HUES64 (cell line): ENCODE results near the gene FHDC1.

Source experiments
- H3K27ac ChIP-seq: 2 replicates; pipeline ENCODE4 v1.7.0; 2013; ENCODE audit warnings: low read depth, low read length, inconsistent platforms
- H3K27me3 ChIP-seq: 2 replicates; pipeline ENCODE4 v1.6.1; 2013; ENCODE audit warnings: mild to moderate bottlenecking, low read length; ENCODE audit not compliant: insufficient read depth
- H3K36me3 ChIP-seq: 2 replicates; pipeline ENCODE4 v1.6.1; 2013; ENCODE audit warnings: mild to moderate bottlenecking, low read length; ENCODE audit not compliant: insufficient read depth
- H3K4me1 ChIP-seq: 2 replicates; pipeline ENCODE4 v1.6.1; 2013; ENCODE audit warnings: mild to moderate bottlenecking, low read length, moderate library complexity; ENCODE audit not compliant: insufficient read depth
- H3K4me3 ChIP-seq: 2 replicates; pipeline ENCODE4 v1.5.1; 2013; ENCODE audit warnings: mild to moderate bottlenecking, low read length, moderate library complexity
- H3K9ac ChIP-seq: 2 replicates; pipeline ENCODE4 v1.6.1; 2013; ENCODE audit warnings: mild to moderate bottlenecking, low read depth, low read length
- H3K9me3 ChIP-seq: 2 replicates; pipeline ENCODE4 v1.6.1; 2013; ENCODE audit warnings: low read depth, low read length; ENCODE audit not compliant: insufficient read depth
- WGBS: fragments of 150-250, 120-280 bp; methylation state at CpG from one replicate; pipeline ENCODE4 v1.1.7; 2013; ENCODE audit warnings: missing lambda C conversion rate; 5-methylcytosine and 5-hydroxymethylcytosine counted together

FHDC1 gene

DNA sequence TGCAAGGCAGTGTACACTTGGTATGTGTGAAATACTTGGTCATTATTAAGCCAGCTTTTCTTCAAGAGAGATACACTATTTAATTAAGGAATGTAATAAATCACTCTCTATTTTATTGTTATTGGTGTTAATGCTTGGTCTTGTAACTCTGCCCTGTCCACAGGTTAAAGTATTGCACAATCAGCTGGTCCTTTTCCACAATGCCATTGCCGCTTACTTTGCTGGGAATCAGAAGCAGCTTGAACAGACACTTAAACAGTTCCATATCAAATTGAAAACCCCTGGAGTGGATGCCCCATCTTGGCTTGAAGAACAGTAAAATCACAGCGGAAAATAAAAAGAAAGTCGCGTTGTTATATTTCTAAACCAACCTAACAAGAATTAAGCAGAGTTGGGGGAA, 26.2 kb upstream of the FHDC1 start:
- Histone ChIP-seq H3K9ac (no peak overlapping the region), H3K9me3 (no peaks in the 10 kb centered on the region), H3K4me3 (no peak overlapping the region), H3K4me1 (no peaks in the 10 kb centered on the region), H3K27me3 (no peaks in the 10 kb centered on the region), H3K27ac (no peak overlapping the region), H3K36me3 (peaks cover 10% of the 10 kb centered on the region; the same call in 1 of the 2 replicates)
- WGBS, result 98% methylated on average over 2 of the region's 4 CpGs

DNA sequence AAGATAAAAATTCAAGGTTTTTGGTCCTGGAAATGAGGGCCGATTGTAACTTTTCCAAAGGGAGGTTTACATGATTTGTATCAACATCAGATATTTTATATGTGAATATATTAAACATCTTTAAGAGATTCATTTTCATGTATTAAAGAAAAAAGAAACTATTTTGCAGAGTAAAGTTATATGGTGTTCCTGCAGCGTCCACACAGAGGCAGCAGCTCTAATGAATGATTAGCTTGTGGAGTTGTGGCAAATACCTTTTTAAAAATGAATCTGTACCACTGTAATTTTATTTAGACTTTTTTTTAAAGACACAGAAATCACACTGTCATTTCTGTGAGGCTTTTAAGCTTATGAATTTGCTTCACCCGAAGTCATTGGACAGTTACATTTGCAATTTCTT, 25.6 kb upstream of the FHDC1 start:
- no peaks in the 10 kb centered on the region for H3K27me3 ChIP-seq
- no peaks in the 10 kb centered on the region for H3K4me1 ChIP-seq
- no peak overlapping the region for H3K4me3 ChIP-seq
- H3K27ac ChIP-seq, result no peak overlapping the region
- H3K9me3 ChIP-seq, result no peaks in the 10 kb centered on the region
- no peak overlapping the region for H3K9ac ChIP-seq
- WGBS, result 73% methylated on average over 3 of the region's 3 CpGs
- H3K36me3 ChIP-seq, result peaks cover 10% of the 10 kb centered on the region; the same call in 1 of the 2 replicates

DNA sequence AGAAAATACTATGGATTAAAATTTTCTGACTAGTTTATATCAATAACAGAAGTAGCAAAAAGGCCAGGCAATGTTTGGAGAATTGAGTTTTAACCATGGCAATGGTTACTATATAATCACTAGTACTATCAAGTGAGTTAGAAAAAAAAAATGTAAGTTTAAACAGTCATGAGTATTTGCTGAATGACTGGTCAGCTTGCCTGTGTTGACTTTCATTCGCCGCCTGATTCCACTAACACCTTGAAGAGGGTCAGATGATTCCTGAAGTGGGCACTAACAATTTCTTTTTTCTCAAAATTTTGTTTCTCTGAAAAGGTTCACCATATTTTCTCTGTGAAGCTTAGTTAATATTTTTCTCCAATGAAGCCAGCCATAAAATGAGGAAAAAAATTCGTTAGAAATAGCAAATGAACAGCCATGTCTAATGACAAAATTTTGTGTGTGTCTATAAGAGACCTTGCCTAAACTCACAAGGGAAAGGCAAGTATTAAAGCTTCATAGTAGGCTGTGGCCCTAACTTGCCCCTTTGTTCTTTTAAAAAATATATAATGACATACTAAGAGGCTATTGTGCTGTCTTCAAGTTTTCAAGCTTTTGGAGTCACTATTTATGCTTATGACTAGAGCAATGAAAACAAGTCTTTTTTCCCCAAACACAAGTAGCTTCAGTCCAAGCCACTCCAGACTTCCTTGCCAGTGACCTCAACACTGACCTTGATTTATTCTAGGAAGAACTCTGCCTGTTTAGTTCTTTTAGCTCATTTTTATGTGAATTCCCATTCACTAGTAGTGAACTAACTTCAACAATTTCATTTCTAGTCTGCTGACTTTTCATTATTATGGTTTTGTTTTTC, 18.4 kb upstream of the FHDC1 start:
- Histone ChIP-seq H3K9ac (no peak overlapping the region), H3K9me3 (peaks cover 42% of the 10 kb centered on the region), H3K4me3 (no peak overlapping the region), H3K36me3 (peaks cover 15% of the 10 kb centered on the region), H3K27ac (no peak overlapping the region), H3K27me3 (no peaks in the 10 kb centered on the region), H3K4me1 (no peaks in the 10 kb centered on the region)
- WGBS, result 100% methylated on average over 3 of the region's 3 CpGs

DNA sequence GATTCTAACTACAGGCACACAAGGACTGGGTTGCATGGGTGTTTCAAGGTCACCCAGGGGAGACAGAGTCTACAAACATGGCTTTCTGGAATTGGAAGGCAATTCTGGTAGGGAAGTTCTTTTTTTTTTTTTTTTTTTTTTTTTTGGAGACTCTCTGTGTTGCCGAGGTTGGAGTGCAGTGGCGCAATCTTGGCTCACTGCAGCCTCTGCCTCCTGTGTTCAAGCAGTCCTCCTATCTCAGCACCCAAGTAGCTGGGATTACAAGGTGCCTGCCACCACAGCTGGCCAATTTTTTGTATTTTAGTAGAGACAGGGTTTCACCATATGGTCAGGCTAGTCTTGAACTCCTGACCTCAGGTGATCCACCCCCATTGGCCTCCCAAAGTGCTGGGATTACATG, 16.3 kb upstream of the FHDC1 start:
- 96% methylated on average over 2 of the region's 2 CpGs for WGBS
- H3K27ac ChIP-seq, result no peak overlapping the region
- no peaks in the 10 kb centered on the region for H3K27me3 ChIP-seq
- H3K36me3 ChIP-seq, result peaks cover 15% of the 10 kb centered on the region
- no peak overlapping the region for H3K9ac ChIP-seq
- H3K4me1 ChIP-seq, result no peaks in the 10 kb centered on the region
- peaks cover 42% of the 10 kb centered on the region for H3K9me3 ChIP-seq
- no peak overlapping the region for H3K4me3 ChIP-seq

DNA sequence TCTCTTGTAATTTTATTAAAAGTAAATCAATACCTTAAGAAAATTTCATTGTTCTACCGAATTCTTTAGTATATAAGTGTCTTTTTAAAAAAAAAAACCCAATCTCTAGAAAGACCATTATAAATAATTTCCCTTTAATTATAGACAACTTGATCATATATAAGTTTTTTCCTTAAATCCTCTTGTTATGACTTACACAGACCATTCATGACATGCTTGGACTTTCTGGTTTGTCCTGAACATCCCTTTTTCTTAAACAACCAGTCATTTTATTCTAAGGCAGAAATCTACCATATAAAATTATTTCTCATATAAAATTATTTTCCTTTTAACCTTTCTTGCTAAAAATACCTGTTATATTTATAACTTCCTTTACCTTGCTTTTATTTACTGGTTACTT, 15.4 kb upstream of the FHDC1 start:
- no CpG with 5 or more reads among the region's 1 CpG for WGBS

DNA sequence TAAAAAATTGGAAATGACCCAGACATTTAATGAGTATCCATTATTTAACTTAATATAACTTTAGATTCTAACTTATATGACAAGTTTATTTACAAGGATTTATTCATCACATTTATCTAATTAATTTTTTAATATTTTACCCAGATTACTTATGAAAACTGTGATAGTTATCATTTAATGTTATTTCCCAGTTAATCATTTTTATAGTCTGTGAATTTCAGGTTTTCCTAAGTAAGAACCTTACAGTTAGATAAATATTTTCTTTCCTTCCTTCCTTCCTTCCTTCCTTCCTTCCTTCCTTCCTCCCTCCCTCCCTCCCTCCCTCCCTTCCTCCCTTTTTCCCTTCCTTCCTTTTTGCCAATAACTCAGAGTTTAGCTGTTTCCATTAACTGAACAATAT, 14.8 kb upstream of the FHDC1 start:
- Histone ChIP-seq H3K9ac (no peak overlapping the region), H3K27me3 (no peaks in the 10 kb centered on the region), H3K4me1 (peaks cover 13% of the 10 kb centered on the region), H3K4me3 (no peak overlapping the region), H3K36me3 (peaks cover 15% of the 10 kb centered on the region), H3K27ac (no peak overlapping the region), H3K9me3 (peaks cover 42% of the 10 kb centered on the region)

More for the DNA sequence above, 15.4 kb upstream of the FHDC1 start:
- Histone ChIP-seq H3K36me3 (peaks cover 15% of the 10 kb centered on the region), H3K27me3 (no peaks in the 10 kb centered on the region), H3K4me1 (peaks cover 8% of the 10 kb centered on the region), H3K9ac (no peak overlapping the region), H3K9me3 (peaks cover 42% of the 10 kb centered on the region), H3K27ac (no peak overlapping the region), H3K4me3 (no peak overlapping the region)

DNA sequence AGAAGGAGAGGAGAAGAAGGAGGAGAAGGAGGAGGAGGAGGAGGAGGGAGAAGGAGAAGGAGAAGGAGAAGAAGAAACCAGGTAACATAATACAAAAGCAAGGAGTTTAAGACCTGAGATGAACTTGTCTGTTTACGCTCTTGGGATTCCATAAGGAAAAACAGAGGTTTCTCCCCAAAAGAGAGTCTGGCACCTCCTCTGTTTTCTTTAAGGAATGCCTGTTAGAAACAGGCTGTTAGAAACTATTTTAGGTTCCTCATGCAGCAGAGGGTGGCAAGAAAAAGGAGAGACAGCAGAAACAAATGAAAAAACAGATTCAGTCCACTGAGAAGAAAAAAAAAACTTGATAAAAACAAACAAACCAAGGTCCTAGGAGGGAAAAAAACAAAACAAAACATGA, 10.3 kb upstream of the FHDC1 start:
- H3K36me3 ChIP-seq, result no peaks in the 10 kb centered on the region
- H3K27ac ChIP-seq, result peak overlapping the region; percentile 64; the same call in 1 of the 2 replicates
- peaks cover 8% of the 10 kb centered on the region; the same call in 1 of the 2 replicates for H3K9me3 ChIP-seq
- WGBS, result 83% methylated on average over 1 of the region's 1 CpG
- H3K4me1 ChIP-seq, result peaks cover 49% of the 10 kb centered on the region
- 0 out of 2 replicates have a peak overlapping the region, but pooled peaks have one; percentile 32 for H3K9ac ChIP-seq
- H3K27me3 ChIP-seq, result no peaks in the 10 kb centered on the region
- no peak overlapping the region for H3K4me3 ChIP-seq

DNA sequence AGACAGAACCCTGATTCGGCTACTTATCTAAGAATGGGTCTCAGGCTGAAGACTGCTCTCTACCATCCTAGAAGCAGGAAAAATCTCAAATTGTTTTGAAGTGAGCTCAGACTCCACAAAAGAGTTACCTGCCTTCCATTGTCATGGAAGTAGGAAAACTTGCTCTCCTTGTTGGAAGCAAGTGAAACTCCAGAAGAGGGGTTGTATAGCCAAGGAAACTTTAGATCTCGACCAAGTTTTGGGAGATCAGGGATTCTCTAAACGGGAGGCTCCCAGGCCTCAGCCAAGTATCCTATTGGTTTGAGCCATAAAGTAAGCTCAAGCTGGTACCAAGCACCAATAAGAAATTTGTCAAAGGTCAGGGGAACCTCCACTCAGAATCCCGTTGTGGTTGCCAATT, 9.2 kb upstream of the FHDC1 start:
- Histone ChIP-seq H3K27ac (peak overlapping the region; percentile 80), H3K4me1 (peaks cover 56% of the 10 kb centered on the region), H3K9me3 (no peaks in the 10 kb centered on the region), H3K36me3 (no peaks in the 10 kb centered on the region), H3K27me3 (no peaks in the 10 kb centered on the region), H3K9ac (0 out of 2 replicates have a peak overlapping the region, but pooled peaks have one; percentile 32), H3K4me3 (no peak overlapping the region)
- WGBS, result 75% methylated on average over 4 of the region's 4 CpGs

DNA sequence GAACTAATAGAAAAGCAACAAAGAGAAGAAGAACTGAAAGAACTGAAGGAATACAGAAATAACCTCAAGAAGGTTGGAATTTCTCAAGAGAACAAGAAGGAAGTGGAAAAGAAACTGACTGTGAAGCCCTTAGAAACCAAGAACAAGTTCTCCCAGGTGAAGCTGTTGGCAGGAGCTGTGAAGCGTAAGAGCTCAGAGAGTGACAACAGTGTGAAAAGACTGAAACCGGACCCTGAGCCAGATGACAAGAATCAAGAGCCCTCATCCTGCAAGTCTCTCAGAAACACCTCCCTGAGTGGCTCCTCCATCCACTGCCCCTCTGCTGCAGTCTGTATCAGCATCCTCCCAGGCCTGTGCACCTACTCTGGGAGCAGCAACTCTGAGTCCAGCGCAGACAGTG, 8.4 kb upstream of the FHDC1 start:
- H3K9ac ChIP-seq, result no peak overlapping the region
- no peaks in the 10 kb centered on the region for H3K27me3 ChIP-seq
- H3K4me3 ChIP-seq, result no peak overlapping the region
- WGBS, result 98% methylated on average over 3 of the region's 3 CpGs
- peaks cover 56% of the 10 kb centered on the region for H3K4me1 ChIP-seq
- H3K36me3 ChIP-seq, result no peaks in the 10 kb centered on the region
- no peaks in the 10 kb centered on the region for H3K9me3 ChIP-seq
- no peak overlapping the region for H3K27ac ChIP-seq

DNA sequence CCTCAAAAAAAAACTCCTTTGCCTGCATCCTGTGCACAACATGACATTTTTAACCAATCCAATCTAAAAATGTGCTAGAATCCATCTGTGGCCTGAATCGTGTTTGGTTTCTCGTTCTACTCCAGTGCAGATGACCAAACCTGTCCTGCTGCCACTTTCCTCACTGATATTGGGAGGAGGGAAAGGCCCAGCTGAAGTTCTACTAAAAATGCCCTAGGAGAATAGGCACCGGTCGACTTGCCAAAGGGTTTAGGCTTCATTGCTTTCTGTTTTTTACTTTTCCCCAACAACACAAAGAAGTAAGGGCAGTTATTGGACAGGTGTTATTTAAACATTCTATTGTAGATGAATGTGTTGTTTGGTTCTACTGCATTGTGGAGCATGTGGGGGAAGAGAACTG, 7.8 kb upstream of the FHDC1 start:
- Histone ChIP-seq H3K36me3 (no peaks in the 10 kb centered on the region), H3K27me3 (no peaks in the 10 kb centered on the region), H3K9ac (no peak overlapping the region), H3K4me3 (no peak overlapping the region), H3K9me3 (no peaks in the 10 kb centered on the region), H3K27ac (no peak overlapping the region), H3K4me1 (peaks cover 56% of the 10 kb centered on the region)
- 91% methylated on average over 2 of the region's 4 CpGs for WGBS

DNA sequence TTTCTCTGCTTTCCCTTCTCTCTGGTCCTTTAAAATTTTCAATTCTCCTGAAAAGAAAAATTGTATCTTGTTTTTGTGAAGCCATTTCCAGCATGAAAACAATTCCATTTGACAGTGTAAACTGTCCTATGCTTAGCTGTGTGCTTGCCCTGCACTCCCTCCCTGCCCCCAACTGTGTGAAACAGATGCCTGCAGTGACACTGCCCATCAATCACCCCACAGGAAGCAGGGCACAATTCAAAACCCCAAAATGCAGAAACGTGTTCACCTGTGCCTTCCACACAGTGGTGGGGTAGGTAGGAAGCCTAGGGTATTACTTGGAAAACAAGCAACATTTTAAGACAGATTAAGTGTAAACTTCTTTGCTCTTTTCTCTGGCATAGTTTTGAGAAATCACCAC, 6.2 kb upstream of the FHDC1 start:
- Histone ChIP-seq H3K4me1 (peaks cover 59% of the 10 kb centered on the region), H3K27me3 (peaks cover 13% of the 10 kb centered on the region; the same call in 1 of the 2 replicates)
- no CpG with 5 or more reads among the region's 1 CpG for WGBS

More for the DNA sequence above, 6.2 kb upstream of the FHDC1 start:
- Histone ChIP-seq H3K36me3 (no peaks in the 10 kb centered on the region), H3K9me3 (no peaks in the 10 kb centered on the region), H3K4me3 (no peak overlapping the region; the same call in 1 of the 2 replicates), H3K27ac (peak overlapping the region; percentile 19; the same call in 1 of the 2 replicates), H3K9ac (no peak overlapping the region)
